Activated CD4-positive, alpha-beta T cell treated with anti-CD3 and anti-CD28 coated beads for 24 hours (primary cell): Measurements from ENCODE around the gene NEB.
"Not testable (repeated sequence)": the region's sequence is repeated elsewhere in the genome, so short reads cannot be mapped to it uniquely, and the experiment has no call there.

ENCODE experiments used
- DNase-seq, 2 donors: peaks; one replicate each; pipeline ENCODE4 v3.0.0-alpha.2; 2020; ENCODE audit warnings: low read depth in 2 of 2

The NEB gene

GRCh38 chr2:151758744-151759143 lies 24.5 kb upstream of the NEB start:
- no peak for DNase-seq

GRCh38 chr2:151757861-151758260 lies 23.6 kb upstream of the NEB start:
- DNase-seq: no peak

- DNase-seq: no peak
Measured at GRCh38 chr2:151756820-151757219, 22.5 kb upstream of the NEB start.

GRCh38 chr2:151754253-151754897 lies 20.1 kb upstream of the NEB start:
- DNase-seq: no peak

GRCh38 chr2:151753540-151753939 lies 19.3 kb upstream of the NEB start:
- DNase-seq: no peak

GRCh38 chr2:151745261-151745660 lies 11.0 kb upstream of the NEB start:
- not testable (repeated sequence) for DNase-seq

GRCh38 chr2:151730262-151730975 lies 3.9 kb downstream of the NEB start:
- no peak for DNase-seq

GRCh38 chr2:151729837-151730236 lies 4.4 kb downstream of the NEB start:
- DNase-seq: no peak

GRCh38 chr2:151729415-151729811 lies 4.9 kb downstream of the NEB start:
- DNase-seq: no peak

- DNase-seq: no peak
Measured at GRCh38 chr2:151728804-151729414, 5.4 kb downstream of the NEB start.

- DNase-seq: no peak
Measured at GRCh38 chr2:151727593-151728552, 6.4 kb downstream of the NEB start.

GRCh38 chr2:151721161-151721560 lies 13.1 kb downstream of the NEB start:
- no peak for DNase-seq

GRCh38 chr2:151720521-151720920 lies 13.8 kb downstream of the NEB start:
- DNase-seq: no peak

GRCh38 chr2:151718796-151719195 lies 15.5 kb downstream of the NEB start:
- DNase-seq: no peak

GRCh38 chr2:151718247-151718646 lies 16.0 kb downstream of the NEB start:
- DNase-seq: no peak

- no peak for DNase-seq
Measured at GRCh38 chr2:151716721-151717120, 17.6 kb downstream of the NEB start.

- no peak for DNase-seq
Measured at GRCh38 chr2:151713291-151713903, 20.9 kb downstream of the NEB start.

GRCh38 chr2:151711025-151711424 lies 23.3 kb downstream of the NEB start:
- no peak for DNase-seq

- DNase-seq: no peak
Measured at GRCh38 chr2:151708788-151709187, 25.5 kb downstream of the NEB start.

GRCh38 chr2:151707857-151708256 lies 26.4 kb downstream of the NEB start:
- DNase-seq: no peak

- DNase-seq: not testable (repeated sequence)
Measured at GRCh38 chr2:151704480-151704961, 29.8 kb downstream of the NEB start.
